HG03280 (cell line): ENCODE measurements around the gene MINPP1.
"Not testable (repeated sequence)": the region's sequence is repeated elsewhere in the genome, so short reads cannot be mapped to it uniquely, and the experiment has no call there.

Experiments
- ATAC-seq: cut with Tn5 transposase; IDR thresholded peaks from one replicate; pipeline ENCODE4 v1.9.1; 2021; ENCODE audit warnings: mild to moderate bottlenecking, moderate library complexity; ENCODE audit not compliant: unreplicated experiment

MINPP1 gene, protein sequence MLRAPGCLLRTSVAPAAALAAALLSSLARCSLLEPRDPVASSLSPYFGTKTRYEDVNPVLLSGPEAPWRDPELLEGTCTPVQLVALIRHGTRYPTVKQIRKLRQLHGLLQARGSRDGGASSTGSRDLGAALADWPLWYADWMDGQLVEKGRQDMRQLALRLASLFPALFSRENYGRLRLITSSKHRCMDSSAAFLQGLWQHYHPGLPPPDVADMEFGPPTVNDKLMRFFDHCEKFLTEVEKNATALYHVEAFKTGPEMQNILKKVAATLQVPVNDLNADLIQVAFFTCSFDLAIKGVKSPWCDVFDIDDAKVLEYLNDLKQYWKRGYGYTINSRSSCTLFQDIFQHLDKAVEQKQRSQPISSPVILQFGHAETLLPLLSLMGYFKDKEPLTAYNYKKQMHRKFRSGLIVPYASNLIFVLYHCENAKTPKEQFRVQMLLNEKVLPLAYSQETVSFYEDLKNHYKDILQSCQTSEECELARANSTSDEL

DNA sequence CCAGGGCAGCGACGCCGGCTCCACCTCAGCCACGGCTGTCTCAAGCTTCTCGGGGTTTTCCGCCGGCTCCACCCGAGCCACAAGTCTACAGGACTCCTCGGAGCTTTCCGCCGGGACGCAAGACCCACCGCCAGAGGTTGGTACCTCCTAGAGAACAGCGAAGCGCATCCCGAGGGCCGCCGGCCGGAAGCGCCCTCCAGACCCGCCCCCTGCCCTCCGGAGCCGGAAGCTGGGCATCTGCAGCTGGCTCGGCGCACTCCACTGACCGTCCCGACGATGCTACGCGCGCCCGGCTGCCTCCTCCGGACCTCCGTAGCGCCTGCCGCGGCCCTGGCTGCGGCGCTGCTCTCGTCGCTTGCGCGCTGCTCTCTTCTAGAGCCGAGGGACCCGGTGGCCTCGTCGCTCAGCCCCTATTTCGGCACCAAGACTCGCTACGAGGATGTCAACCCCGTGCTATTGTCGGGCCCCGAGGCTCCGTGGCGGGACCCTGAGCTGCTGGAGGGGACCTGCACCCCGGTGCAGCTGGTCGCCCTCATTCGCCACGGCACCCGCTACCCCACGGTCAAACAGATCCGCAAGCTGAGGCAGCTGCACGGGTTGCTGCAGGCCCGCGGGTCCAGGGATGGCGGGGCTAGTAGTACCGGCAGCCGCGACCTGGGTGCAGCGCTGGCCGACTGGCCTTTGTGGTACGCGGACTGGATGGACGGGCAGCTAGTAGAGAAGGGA is at the start of gene MINPP1:
Gene MINPP1 (plus strand): TSS at position 254 of the 726 bp plus-strand sequence. CDS start 23 bp downstream, at position 277.
- peak; percentile 76 for ATAC-seq

- ATAC-seq, result not testable (repeated sequence)
Observed at GRCh38 chr10:87456586-87457220, 48.0 kb upstream of the MINPP1 start.

DNA sequence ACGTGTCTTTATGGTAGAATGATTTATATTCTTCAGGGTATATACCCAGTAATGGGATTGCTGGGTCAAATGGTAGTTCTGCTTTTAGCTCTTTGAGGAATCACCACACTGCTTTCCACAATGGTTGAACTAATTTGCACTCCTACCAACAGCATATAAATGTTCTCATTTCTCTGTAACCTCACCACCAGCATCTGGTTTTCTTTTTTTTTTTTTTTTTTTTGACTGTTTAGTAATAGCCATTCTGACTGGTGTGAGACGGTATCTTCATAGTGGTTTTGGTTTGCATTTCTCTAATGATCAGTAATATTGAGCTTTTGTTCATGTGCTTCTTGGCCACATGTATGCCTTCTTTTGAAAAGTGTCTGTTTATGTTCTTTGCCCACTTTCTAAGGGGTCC is 42.9 kb upstream of the MINPP1 start:
- not testable (repeated sequence) for ATAC-seq

DNA sequence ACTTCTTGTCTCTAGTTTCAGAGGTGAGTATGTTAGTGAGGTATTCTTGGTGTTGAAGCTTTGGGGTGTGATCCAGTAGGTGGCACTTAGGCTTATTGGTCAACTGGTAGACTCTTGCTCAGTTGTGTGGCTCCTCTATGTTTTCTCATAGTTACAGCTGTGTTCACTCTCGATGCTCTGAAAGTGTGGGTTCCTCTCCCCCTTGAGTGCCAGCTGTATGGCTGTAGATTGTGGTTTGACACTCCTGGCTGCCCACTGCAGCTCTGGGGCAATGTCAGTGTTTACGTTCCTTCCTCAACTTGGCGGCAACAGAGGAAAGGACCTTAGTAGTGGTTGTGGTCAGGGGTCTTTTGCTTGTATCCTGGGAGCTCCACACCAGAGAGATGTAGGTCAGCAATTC is 37.8 kb upstream of the MINPP1 start:
- ATAC-seq, result not testable (repeated sequence)

- ATAC-seq, result not testable (repeated sequence)
Observed at GRCh38 chr10:87488733-87489132, 16.0 kb upstream of the MINPP1 start.

DNA sequence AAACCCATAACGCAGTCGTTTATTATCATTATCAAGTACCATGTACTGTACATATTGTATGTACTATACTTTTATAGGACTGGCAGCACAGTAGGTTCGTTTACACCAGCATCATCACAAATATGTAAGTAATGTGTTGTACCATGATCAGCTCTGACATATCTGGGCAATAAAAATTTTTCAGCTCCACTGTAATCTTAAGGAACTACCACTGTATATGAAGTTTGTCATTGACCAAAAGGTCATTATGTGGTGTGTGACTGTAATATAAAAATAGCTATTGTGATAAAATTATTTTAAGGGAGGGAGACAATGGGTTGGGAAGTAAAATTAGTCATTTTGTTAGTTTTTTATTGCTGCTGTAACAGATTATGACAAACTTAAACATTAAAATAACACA is 14.4 kb upstream of the MINPP1 start:
- not testable (repeated sequence) for ATAC-seq

DNA sequence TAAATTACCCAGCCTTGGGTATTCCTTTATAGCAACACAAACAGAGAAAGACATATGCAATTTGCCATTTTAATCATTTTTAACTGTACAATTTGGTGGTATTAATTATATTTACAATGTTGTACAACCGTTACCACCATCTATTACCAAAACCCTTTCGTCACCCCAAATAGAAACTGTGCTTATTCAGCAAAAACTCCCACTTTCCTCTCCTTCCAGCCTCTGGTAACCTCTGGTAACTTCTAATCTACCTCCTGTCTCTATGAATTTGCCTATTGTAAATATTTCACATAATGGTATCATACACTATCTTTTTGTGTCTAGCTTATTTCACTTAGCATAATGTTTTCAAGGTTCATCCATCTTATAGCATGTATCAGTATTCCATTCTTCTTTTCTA is 12.2 kb upstream of the MINPP1 start:
- ATAC-seq, result not testable (repeated sequence)

GRCh38 chr10:87495446-87495845 is 9.2 kb upstream of the MINPP1 start:
- not testable (repeated sequence) for ATAC-seq

GRCh38 chr10:87497386-87497785 is 7.3 kb upstream of the MINPP1 start:
- ATAC-seq, result not testable (repeated sequence)

GRCh38 chr10:87498106-87498789 is 6.4 kb upstream of the MINPP1 start:
- not testable (repeated sequence) for ATAC-seq

GRCh38 chr10:87500646-87501048 is 4.0 kb upstream of the MINPP1 start:
- no peak for ATAC-seq

DNA sequence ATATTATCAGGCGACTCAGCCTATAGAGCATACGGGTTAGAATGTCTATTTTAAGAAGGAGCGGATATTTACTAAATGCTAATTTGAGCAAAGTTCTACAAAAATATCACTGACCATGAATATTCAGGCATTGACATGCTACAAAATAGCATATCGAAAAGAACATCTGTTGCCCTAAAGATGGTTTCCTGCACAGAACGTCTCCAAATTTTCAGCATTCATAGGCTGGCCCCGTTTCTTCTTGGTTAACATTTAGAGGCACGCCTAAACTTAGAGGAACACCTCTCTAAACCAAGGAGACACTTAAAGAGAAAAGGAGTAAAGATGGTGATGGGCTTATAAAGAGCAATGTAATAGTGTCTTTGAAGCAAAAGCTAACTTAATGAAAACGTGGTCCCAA is 1.3 kb upstream of the MINPP1 start:
- ATAC-seq, result no peak

DNA sequence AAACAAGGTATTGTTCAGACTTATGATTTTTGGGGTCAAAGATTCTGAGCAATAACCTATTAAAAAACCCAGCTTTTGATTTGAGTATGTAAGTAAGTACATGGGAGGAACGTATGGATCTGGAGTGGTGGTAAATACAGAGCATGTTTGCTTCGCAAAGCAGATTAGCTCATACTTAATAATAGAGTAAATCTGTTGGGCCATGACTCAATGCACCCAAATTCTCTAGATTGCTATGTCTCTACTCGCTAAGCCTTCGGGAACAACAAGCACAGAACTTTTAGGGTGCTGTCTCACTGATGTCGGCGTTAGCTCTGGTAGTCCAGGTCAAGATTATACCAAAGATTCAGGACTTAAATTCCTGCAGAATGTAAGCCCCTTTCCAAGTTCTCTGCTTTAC is 807 bp upstream of the MINPP1 start:
- ATAC-seq, result no peak

DNA sequence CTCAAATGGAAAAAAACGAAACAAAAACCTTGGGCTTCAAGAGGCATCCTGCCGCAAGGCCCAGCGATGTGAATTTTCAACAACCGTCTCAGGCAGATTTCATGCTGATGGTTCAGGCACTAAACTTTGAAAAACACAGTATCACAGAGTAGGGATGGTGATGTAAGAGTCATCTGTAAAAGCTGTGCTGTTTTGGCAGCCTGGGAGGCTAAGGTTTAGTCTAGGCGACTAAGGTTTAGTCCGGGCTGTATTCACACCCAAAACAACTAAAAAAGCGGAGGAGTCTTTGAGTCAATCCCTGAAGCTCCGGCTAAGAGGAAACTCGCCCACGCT is 420 bp upstream of the MINPP1 start:
- no peak for ATAC-seq

- peak; percentile 50 for ATAC-seq
Observed at GRCh38 chr10:87505366-87506111, 846 bp downstream of the MINPP1 start.

DNA sequence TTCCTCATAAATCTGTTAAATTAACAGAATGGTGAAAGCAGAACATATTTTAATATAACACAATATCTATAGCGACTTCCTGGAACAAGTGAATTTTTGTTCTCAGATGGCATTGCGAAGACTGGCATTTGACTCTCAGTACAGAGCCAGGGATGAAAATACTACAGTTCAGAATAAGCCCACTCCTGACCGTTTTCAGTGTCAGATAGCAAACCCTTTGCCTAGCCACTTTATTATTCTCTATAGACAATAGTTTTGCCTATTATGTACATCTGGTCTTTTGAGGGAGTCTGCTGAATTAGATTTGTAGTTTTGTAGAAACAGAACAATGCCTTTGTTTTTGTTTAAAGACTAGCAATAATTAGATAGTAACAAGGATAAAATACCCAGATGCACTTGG is 2.3 kb downstream of the MINPP1 start:
- no peak for ATAC-seq

- no peak for ATAC-seq
Observed at GRCh38 chr10:87507879-87508483, 3.3 kb downstream of the MINPP1 start.

DNA sequence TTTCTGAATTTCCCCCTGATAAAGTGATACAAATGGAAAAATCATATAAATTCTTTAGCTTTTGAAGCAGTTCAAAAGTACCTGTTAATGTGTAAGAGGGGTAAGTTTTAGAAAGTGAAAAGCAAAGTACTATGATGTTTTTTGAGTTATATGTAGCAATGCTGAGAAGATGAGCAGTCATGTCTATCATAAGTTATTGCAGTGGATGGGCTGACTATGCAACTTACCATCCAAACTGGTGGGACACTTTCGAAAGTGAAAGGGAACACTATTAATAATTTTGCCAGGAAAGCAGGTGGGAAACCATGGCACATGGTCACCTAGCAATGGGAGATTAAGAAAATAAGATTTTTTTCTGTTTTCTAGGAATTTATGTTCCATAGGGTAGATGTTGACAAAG is 4.1 kb downstream of the MINPP1 start:
- no peak for ATAC-seq

DNA sequence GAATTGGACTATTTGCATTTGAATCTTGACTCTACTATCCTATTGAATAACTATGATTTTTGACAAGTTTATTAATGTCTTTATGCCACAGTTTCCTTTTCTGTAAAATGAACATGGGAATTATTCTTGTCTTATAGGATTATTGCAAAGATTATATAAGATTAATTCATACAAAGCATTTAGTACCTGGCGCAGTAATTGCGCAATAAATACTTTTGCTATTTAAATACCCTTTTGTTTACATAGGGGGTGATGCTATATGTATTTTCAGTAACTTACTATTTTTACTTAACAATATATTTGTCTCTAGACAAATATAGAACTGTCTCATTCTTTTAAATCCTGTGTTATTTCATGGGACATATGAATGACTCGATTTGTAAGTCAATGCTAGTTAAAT is 5.3 kb downstream of the MINPP1 start:
- no peak for ATAC-seq

DNA sequence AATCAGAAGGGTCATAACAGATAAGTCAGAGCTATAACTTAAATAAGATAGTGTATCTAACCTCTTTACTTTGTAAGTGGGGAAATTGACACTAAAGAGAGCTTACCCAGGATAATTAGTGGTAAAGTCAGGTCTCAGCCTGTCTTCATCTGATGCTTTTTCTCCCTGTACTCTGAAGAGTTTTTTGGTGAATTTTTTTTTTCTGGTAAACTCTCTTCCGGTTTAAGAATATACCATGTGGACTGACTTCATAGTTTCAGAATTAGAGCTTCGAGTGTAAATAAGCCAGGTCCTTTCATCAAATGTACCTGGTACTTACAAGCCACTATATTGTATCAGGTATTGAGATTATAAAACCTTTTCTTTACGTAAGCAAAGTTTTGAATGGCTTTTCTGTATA is 6.8 kb downstream of the MINPP1 start:
- ATAC-seq, result no peak
